H1 (cell line): Measurements from ENCODE around the gene KCTD15. TPM values are rescaled to one million over a fixed set of nuclear protein-coding genes. Genes with fewer than 3 reads are reported as not detected.

Experiments
- CTCF ChIA-PET: fragments of 300-600 bp; sonication (Branson Sonifier 250); formaldehyde crosslinking; loops from one replicate; lab custom pipeline; 2021; ENCODE audit not compliant: partially characterized antibody; lab: Charles Lee
- POLR2A ChIA-PET: fragments of 300-600 bp; sonication (Branson Sonifier 250); formaldehyde crosslinking; loops from one replicate; lab custom pipeline; 2021; ENCODE audit warnings: inconsistent platforms; ENCODE audit not compliant: partially characterized antibody; lab: Charles Lee
- DNase-seq, 2 experiments: peaks; one replicate each; pipeline versions ENCODE4 v3.0.0 to v3.0.0-alpha.2; 2010 to 2022; ENCODE audit warnings: low spot score in 2 of 2, low read depth in 1 of 2, mixed read lengths in 1 of 2
- FAIRE-seq: peaks from 2 replicates; lab custom pipeline; 2011; peaks lifted over from hg19 to GRCh38; lab: Jason Lieb, UNC
- H2AFZ ChIP-seq: 2 replicates; pipeline ENCODE4 v1.8.1; 2012; ENCODE audit warnings: low read length, inconsistent platforms
- H2AK5ac ChIP-seq: 2 replicates; pipeline ENCODE4 v1.6.1; 2013; ENCODE audit warnings: low read depth, low read length
- H2BK120ac ChIP-seq: replicated peaks from 2 replicates; pipeline ENCODE3; 2013; ENCODE audit warnings: low read depth, low read length, inconsistent platforms
- H2BK12ac ChIP-seq: 2 replicates; pipeline ENCODE4 v1.6.1; 2013; ENCODE audit warnings: low read depth, low read length
- H2BK15ac ChIP-seq: 2 replicates; pipeline ENCODE4 v1.6.1; 2013; ENCODE audit warnings: low read length
- H2BK20ac ChIP-seq: 2 replicates; pipeline ENCODE4 v1.6.1; 2013; ENCODE audit warnings: low read length
- H2BK5ac ChIP-seq: 2 replicates; pipeline ENCODE4 v1.6.1; 2013; ENCODE audit warnings: low read depth, low read length
- H3K14ac ChIP-seq: 2 replicates; pipeline ENCODE4 v1.6.1; 2013; ENCODE audit warnings: inconsistent platforms; ENCODE audit not compliant: insufficient read length
- H3K18ac ChIP-seq: 2 replicates; pipeline ENCODE4 v1.6.1; 2013; ENCODE audit warnings: low read length; ENCODE audit errors: extremely low read depth
- H3K23ac ChIP-seq: 2 replicates; pipeline ENCODE4 v1.6.1; 2013; ENCODE audit warnings: inconsistent platforms; ENCODE audit not compliant: insufficient read length
- H3K23me2 ChIP-seq: 2 replicates; pipeline ENCODE4 v1.6.1; 2013; ENCODE audit warnings: low read depth, low read length
- H3K27ac ChIP-seq: 2 replicates; pipeline ENCODE4 v1.6.1; 2011; ENCODE audit warnings: low read depth, low read length, inconsistent platforms
- H3K27me3 ChIP-seq, 4 experiments: replicated peaks in 1 of 4; 1 replicate in 1 of 4; 2 replicates in 3 of 4; pipeline versions ENCODE4 v1.6.1 to v1.8.1; 2011 to 2013; ENCODE audit warnings: low read length in 3 of 4, mild to moderate bottlenecking in 3 of 4, inconsistent platforms in 2 of 4, mixed read lengths in 2 of 4, moderate library complexity in 1 of 4; ENCODE audit not compliant: control insufficient read depth in 3 of 4, insufficient read depth in 3 of 4; ENCODE audit errors: extremely low read depth in 1 of 4
- H3K36me3 ChIP-seq, 4 experiments: 2 replicates each; pipeline versions ENCODE4 v1.6.1 to v1.8.1; 2011 to 2013; ENCODE audit warnings: mild to moderate bottlenecking in 4 of 4, low read length in 3 of 4, moderate library complexity in 2 of 4, control low read depth in 1 of 4, inconsistent platforms in 1 of 4; ENCODE audit not compliant: insufficient read depth in 4 of 4, control insufficient read depth in 2 of 4
- H3K4ac ChIP-seq: replicated peaks from 2 replicates; pipeline ENCODE3; 2013; ENCODE audit warnings: low read length, low read depth, mixed read lengths, inconsistent platforms; ENCODE audit not compliant: insufficient read length
- H3K4me1 ChIP-seq, 4 experiments: replicated peaks in 1 of 4; 1 replicate in 1 of 4; 2 replicates in 3 of 4; pipeline versions ENCODE4 v1.6.1 to v1.8.1; 2011 to 2013; ENCODE audit warnings: low read length in 3 of 4, inconsistent platforms in 2 of 4, mixed read lengths in 1 of 4; ENCODE audit not compliant: insufficient read depth in 4 of 4, control insufficient read depth in 3 of 4
- H3K4me2 ChIP-seq, 2 experiments: 2 replicates each; pipeline versions ENCODE4 v1.6.1 to v1.8.1; 2011 to 2013; ENCODE audit warnings: low read depth in 2 of 2, low read length in 2 of 2, control low read depth in 1 of 2, inconsistent platforms in 1 of 2, mild to moderate bottlenecking in 1 of 2; ENCODE audit not compliant: insufficient read depth in 1 of 2
- H3K4me3 ChIP-seq, 4 experiments: fragments of 200-600, 300-600 bp in 1 of 4; sonication (generic), shearing (Covaris generic), sonication (Bioruptor Twin) in 1 of 4; 2 replicates each; pipeline versions ENCODE4 v1.5.1 to v1.8.1; 2011 to 2016; ENCODE audit warnings: low read length in 4 of 4, low read depth in 3 of 4, control low read depth in 2 of 4, inconsistent platforms in 2 of 4, mild to moderate bottlenecking in 2 of 4, mixed read lengths in 1 of 4, moderate library complexity in 1 of 4; ENCODE audit not compliant: insufficient read depth in 2 of 4; ENCODE audit errors: extremely low read depth in 1 of 4
- H3K56ac ChIP-seq: replicated peaks from 2 replicates; pipeline ENCODE3; 2013; ENCODE audit warnings: low read depth, mild to moderate bottlenecking, mixed read lengths, low read length, inconsistent platforms; ENCODE audit not compliant: insufficient read length
- H3K79me1 ChIP-seq: 2 replicates; pipeline ENCODE4 v1.6.1; 2013; ENCODE audit warnings: low read depth, low read length, control low read depth
- H3K79me2 ChIP-seq, 2 experiments: 2 replicates each; pipeline versions ENCODE4 v1.6.1 to v1.8.1; 2012 to 2013; ENCODE audit warnings: low read length in 2 of 2, mild to moderate bottlenecking in 2 of 2, inconsistent platforms in 1 of 2; ENCODE audit not compliant: insufficient read depth in 2 of 2, control insufficient read depth in 1 of 2
- H3K9ac ChIP-seq, 4 experiments: replicated peaks in 1 of 4; 1 replicate in 1 of 4; 2 replicates in 3 of 4; pipeline versions ENCODE4 v1.6.1 to v1.8.1; 2011 to 2013; ENCODE audit warnings: low read depth in 3 of 4, low read length in 3 of 4, control low read depth in 2 of 4, mild to moderate bottlenecking in 2 of 4, moderate library complexity in 2 of 4, inconsistent platforms in 1 of 4; ENCODE audit errors: extremely low read depth in 1 of 4
- H3K9me3 ChIP-seq, 2 experiments: 2 replicates each; pipeline versions ENCODE4 v1.6.1 to v1.8.1; 2012 to 2013; ENCODE audit warnings: mild to moderate bottlenecking in 2 of 2, moderate library complexity in 2 of 2, control low read depth in 1 of 2, inconsistent platforms in 1 of 2, low read depth in 1 of 2, low read length in 1 of 2, mixed read lengths in 1 of 2; ENCODE audit not compliant: insufficient read depth in 2 of 2
- H4K20me1 ChIP-seq, 2 experiments: replicated peaks in 1 of 2; 2 replicates each; pipeline versions ENCODE3 to v1.8.1; 2011 to 2013; ENCODE audit warnings: inconsistent platforms in 2 of 2, low read length in 2 of 2, mild to moderate bottlenecking in 1 of 2; ENCODE audit not compliant: insufficient read depth in 2 of 2, control insufficient read depth in 1 of 2
- H4K5ac ChIP-seq: 2 replicates; pipeline ENCODE4 v1.6.1; 2013; ENCODE audit warnings: low read length, low read depth, mixed read lengths, inconsistent platforms; ENCODE audit not compliant: insufficient read length
- H4K8ac ChIP-seq: 2 replicates; pipeline ENCODE4 v1.8.0; 2013; ENCODE audit warnings: mild to moderate bottlenecking, moderate library complexity, low read length, inconsistent platforms; ENCODE audit not compliant: insufficient read depth; ENCODE audit errors: extremely low read depth
- H4K91ac ChIP-seq: replicated peaks from 2 replicates; pipeline ENCODE3; 2013; ENCODE audit warnings: low read length, mixed read lengths, inconsistent platforms; ENCODE audit not compliant: insufficient read length
- ATF2 ChIP-seq: IDR thresholded peaks from 2 replicates; pipeline ENCODE4 v1.6.1; 2012; ENCODE audit warnings: low read length, inconsistent platforms
- CBX5 ChIP-seq: fragments of 300-800, 300-1000 bp; sonication (generic); IDR thresholded peaks from 2 replicates; pipeline ENCODE4 v1.7.1; 2016; ENCODE audit warnings: antibody characterized with exemption, low read length, low read depth
- CBX8 ChIP-seq: fragments of 300-800, 300-1000 bp; sonication (generic); IDR thresholded peaks from 2 replicates; pipeline ENCODE4 v1.7.1; 2016; ENCODE audit warnings: low read depth, low read length, borderline replicate concordance
- FOSL1 ChIP-seq: IDR thresholded peaks from 2 replicates; pipeline ENCODE4 v1.6.1; 2011; ENCODE audit warnings: mild to moderate bottlenecking, low read depth, low read length, moderate library complexity; ENCODE audit not compliant: insufficient read depth
- NRF1 ChIP-seq: IDR thresholded peaks from 2 replicates; pipeline ENCODE4 v1.6.1; 2011; ENCODE audit warnings: mild to moderate bottlenecking, low read depth, low read length, improper control_type of control experiment
- RAD21 ChIP-seq, 2 experiments: IDR thresholded peaks in 1 of 2; conservative IDR thresholded peaks in 1 of 2; 2 replicates each; pipeline ENCODE4 v1.6.1; 2011; ENCODE audit warnings: low read depth in 2 of 2, low read length in 2 of 2, improper control_type of control experiment in 1 of 2, inconsistent platforms in 1 of 2, mild to moderate bottlenecking in 1 of 2, moderate library complexity in 1 of 2
- WGBS, 2 experiments: shearing (Covaris generic) in 1 of 2; methylation state at CpG; one replicate each; pipeline versions ENCODE4 v1.1.6 to v1.1.7; 2013 to 2015; ENCODE audit warnings: low lambda C conversion rate in 2 of 2, mixed read lengths in 2 of 2, inconsistent platforms in 1 of 2, low coverage in 1 of 2, missing lambda C conversion rate in 1 of 2; ENCODE audit not compliant: insufficient replicate concordance in 2 of 2, insufficient coverage in 1 of 2, insufficient read length in 1 of 2; ENCODE audit errors: extremely low coverage in 1 of 2, missing lambda C conversion rate in 1 of 2; 5-methylcytosine and 5-hydroxymethylcytosine counted together
- polyA plus RNA-seq, 7 experiments: library from polyadenylated mRNA; depleted of rRNA in 3 of 7; stranded (reverse) in 5 of 7; unstranded in 2 of 7; fragments of >200 nt in 5 of 7; fragments of 200-250 nt in 2 of 7; gene quantifications; 1 replicate in 5 of 7; 2 replicates in 1 of 7; 4 replicates in 1 of 7; pipeline versions ENCODE4 v1.2.1 to v1.2.3, GENCODE V29; 2011 to 2013; ENCODE audit warnings: missing spikeins in 2 of 7, mixed read lengths in 2 of 7
- total RNA-seq: library from RNA; stranded (reverse); fragmentation: NEBNext Ultra II Directional; extraction: Animal tissue kit (Norgen Biotek cat#: 25700); gene quantifications from 2 replicates; pipeline ENCODE4 v1.2.1, GENCODE V29; 2021

Gene KCTD15
- total and polyA plus RNA-seq, 2 of the 8 experiments (the other 6 are each of a cell fraction or from before 2014, with no cell fraction given) = 25.1 to 27.0 TPM

GRCh38 chr19:33840783-33841182, 44.1 kb downstream of the KCTD15 start:
- Histone ChIP-seq H2BK15ac (no peak overlapping the region), H3K79me2 (no peaks in the 10 kb centered on the region), H2BK12ac (no peak overlapping the region), H4K5ac (no peak overlapping the region), H3K56ac (no peak overlapping the region), H3K18ac (no peak overlapping the region), H2BK20ac (no peak overlapping the region), H3K9me3 (no peaks in the 10 kb centered on the region), H3K79me1 (no peaks in the 10 kb centered on the region), H3K4ac (no peak overlapping the region), H3K23ac (no peak overlapping the region), H3K4me3 (no peak overlapping the region), H3K4me2 (no peak overlapping the region), H3K4me1 (no peaks in the 10 kb centered on the region), H2BK120ac (no peak overlapping the region), H3K23me2 (no peaks in the 10 kb centered on the region), H4K8ac (no peak overlapping the region), H2BK5ac (no peak overlapping the region), H4K91ac (no peak overlapping the region), H3K9ac (no peak overlapping the region), H3K36me3 (no peaks in the 10 kb centered on the region), H3K27ac (no peak overlapping the region), H3K27me3 (no peaks in the 10 kb centered on the region), H2AFZ (no peak overlapping the region), H2AK5ac (no peak overlapping the region), H4K20me1 (no peaks in the 10 kb centered on the region), H3K14ac (no peak overlapping the region)
- ChIA-PET POLR2A (no interaction called here), CTCF (interaction anchor here (0.6 to 1.4 kb wide), 5 partner anchors 13 to 255 kb away, joined by 3 to 5 read pairs (median 4); no protein-coding TSS in a partner anchor)
- FAIRE-seq = peak; percentile 39
- DNase-seq = no peak
- TF ChIP-seq FOSL1 (no peak), RAD21 (IDR thresholded peaks at IDR 0.05 in 1 of 2, conservative IDR thresholded peaks at IDR 0.05 in 1 of 2; ENCODE audit: low read depth in 2 of 2, low read length in 2 of 2) (no peak), ATF2 (no peak), NRF1 (no peak), CBX8 (no peak), CBX5 (no peak)
- 80% methylated on average over 4 of the region's 4 CpGs; no CpG with 5 or more reads in 1 of the 2 experiments for WGBS, 2 experiments
